HL-60/S4 treated with phorbol 12-myristate 13-acetate at 8.2 ng/mL for 4 days and 3 days (cell line): ENCODE data around the gene WDR81.
"Not testable (repeated sequence)": the region's sequence is repeated elsewhere in the genome, so short reads cannot be mapped to it uniquely, and the experiment has no call there.

Source experiments
- in situ Hi-C: fragments of 300-500 bp; cut with MboI; formaldehyde crosslinking; loops from 2 replicates; pipeline ENCODE4 v1.15.0; 2022; ENCODE audit warnings: low sequenced_read_pairs

Gene WDR81

DNA sequence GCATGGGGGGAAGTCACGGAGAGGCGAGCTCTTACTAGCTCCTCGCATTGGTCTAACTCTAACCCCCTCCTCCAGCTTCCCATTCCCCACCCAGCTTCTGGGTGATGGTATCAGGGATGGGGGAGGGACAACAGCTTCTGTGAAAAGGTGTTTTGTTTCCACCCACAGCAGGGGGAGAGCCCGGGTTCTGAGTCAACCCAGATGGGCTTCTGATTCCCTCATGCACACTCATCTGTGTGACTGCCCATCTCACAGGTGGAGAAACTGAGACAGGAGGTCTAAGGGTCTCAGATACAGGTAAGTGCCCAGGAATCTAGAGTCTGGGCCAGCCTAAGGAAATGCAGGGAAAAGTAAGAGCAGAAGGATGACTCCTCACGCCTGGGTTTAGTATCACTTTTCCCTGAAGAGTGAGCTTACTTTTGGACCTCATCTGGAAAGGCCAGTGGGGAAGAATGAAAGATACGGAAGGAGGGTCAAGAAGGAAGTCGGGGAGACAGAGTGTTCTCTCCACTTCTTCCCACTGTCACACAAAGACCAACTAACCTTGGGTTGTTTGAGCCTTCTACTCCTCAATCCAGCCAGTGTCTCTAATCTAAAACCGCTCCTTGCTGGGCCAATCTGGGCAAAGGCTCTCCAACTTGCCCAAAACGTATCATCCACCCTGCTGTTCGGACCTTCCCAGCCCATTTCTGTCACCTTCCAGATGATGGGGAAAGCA is 11.2 kb upstream of the WDR81 start:
- in situ Hi-C loops = no loop called here

DNA sequence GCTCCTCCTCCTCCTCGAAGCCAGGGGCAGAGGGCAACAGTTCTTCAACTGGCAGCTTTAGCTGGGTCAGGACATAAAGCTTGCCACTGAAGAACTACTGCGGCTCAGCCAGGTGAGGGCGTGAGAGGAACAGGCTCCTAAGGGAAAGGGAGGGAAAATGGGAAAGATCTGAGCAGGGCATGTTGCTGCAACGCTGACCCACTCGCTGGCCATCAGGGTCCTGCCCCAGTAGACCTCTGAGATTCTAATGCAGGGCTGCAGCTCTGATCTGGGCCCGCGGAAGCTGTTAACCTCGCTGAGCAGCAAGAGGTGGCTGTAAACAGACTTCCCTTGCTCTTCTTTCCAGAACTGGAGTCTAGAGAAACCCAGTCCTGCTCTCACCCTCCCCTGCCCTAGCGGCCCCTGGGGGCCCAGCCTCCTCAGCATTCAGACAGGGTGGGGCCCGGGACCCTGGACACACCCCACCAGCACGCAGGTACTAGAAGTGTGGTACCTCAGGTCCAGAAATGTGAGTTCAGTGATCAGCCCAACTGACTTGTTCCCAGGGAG is 10.6 kb upstream of the WDR81 start:
- in situ Hi-C loops = no loop called here

DNA sequence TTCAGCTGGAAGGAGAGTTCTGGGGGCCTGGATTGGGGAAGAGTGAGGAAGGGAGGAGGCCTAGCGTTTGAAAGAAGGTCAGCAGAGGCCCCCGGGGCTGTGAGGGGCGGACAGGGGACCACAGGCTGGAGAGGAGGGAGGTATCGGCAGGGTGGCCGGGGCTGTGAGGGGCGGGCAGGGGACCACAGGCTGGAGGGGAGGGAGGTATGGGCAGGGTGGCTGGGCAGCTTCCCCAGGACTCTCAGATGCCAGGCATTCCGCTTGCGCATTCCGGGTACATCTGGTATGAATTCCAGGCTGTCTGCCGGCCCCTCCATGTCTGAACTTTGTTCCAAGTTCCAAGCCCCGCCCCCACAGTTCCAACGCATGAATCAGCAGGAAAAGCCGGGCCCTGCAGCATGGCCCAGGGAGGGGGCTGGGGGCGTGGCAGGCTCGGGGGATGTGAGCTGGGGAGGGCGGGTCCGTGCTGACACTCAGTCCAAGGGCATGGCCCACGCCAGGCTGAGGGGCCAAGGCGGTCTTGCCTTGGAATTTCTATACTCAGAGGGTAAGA is 10.0 kb upstream of the WDR81 start:
- in situ Hi-C loops = no loop called here

GRCh38 chr17:1714980-1715802 is 9.3 kb upstream of the WDR81 start:
- in situ Hi-C loops = no loop called here

DNA sequence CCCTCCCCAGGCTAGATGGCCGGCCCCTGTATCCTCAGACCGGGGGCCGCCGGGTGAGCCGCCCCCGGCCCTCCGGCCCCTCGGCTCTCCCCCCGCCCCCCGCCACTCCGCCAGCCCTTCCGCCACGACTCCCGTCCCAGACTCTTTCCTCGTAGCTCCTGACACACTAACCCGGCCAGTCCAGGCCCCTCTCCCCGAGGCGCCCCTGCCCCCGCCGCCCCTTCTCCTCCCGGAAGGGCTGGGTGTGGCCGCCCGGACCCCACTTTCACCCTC is 8.8 kb upstream of the WDR81 start:
- in situ Hi-C loops = no loop called here

DNA sequence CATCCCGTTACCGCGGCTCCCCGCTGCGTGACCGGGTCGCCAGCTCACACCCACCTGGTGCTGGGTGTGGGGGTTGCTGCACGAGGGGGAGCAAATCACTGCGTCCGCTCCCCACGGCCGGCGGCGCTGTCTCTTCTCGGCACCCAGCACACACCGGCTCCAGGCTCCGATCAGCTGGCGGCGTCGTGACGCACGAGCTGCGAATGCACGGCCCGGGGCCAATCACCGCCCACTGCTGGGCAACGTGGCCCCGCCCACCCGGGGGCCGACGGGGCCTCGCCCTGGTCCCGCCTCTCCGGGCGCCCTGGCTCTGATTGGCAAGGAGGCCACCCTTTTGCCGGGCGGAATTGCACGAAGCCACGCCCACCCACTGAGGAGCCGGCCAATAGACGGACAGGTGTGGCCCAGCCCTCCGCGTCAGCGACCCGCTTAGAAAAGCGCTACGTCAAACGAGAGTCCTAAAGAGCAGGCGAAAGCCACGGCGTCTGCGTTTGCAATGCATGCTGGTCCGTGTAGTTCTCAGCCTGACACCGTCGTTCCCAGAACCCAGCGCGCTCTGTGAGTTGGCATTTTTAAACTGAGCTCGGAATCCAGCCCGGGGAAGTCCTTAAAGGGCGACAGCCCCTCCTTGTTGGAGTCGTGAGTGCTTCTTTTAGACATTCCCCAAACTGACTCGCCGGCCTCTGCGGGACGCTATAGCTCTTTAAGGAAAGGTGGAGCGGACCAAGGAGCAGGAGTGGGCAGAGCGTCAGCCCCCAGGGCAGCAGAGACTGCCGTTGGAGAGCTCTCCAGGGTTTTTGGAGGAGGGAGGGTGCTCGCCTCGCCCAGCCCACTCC is 8.2 kb upstream of the WDR81 start:
- in situ Hi-C loops = no loop called here

DNA sequence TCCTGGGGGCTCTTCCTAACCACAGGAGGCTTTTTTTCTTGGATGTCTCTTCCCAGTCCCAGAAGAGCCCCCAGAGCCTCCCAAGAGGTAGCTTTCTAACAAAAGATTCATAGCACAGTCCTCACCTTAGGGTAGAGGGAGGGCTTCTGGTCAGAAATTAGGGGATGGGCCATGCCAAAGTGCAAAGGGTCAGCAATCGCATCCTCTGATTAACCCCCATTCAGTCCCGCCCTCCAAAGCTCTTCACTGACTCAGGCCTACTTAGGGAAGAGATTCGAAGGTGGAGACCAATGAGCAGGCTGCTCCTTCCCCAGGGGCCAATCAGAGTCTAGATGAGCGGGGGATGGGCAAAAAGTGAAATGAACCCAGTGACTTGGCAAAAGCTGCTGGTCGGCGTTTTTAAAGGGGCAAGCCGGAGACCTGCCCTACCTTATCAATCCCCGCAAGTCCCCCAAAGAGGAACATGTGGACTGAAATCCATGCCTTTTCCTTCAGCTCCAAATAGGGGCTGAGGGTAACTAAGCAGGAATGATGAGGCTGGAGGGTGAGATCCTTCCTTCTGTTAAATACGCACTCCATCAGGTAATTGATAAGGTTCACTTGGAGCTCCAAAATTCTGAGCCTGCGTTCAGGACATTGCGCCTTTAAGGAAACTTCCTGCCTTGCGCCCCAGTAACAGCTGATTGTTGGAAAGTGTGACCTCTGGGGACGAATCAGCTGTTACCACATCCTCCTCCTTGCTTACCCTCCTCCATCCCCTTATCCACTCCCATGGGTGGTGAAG is 7.4 kb upstream of the WDR81 start:
- in situ Hi-C loops = no loop called here

GRCh38 chr17:1718362-1719165 is 5.9 kb upstream of the WDR81 start:
- in situ Hi-C loops = no loop called here

DNA sequence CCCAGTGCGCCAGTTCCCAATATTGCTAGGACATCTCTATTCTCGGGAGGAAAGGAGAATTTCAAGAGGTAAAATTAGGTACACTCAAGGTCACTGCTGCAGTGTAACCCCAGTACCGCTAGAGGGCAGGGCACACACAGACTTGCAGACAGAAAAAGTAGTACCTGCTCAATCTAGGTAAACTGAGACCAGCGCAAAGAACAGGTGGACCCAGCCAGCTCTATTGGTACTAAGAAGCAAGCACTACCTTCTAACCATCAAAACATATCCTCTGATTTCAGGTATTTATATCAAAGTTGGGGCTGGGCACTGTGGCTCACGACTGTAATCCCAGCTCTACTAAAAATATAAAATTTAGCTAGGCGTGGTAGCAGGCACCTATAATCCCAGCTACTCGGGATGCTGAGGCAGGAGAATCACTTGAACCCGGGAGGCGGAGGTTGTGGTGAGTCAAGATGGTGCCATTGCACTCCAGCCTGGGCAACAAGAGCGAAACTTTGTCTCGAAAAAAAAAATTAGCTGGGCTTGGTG is 3.6 kb upstream of the WDR81 start:
- in situ Hi-C loops = no loop called here

GRCh38 chr17:1722022-1722421 is 2.5 kb upstream of the WDR81 start:
- in situ Hi-C loops = not testable (repeated sequence)

DNA sequence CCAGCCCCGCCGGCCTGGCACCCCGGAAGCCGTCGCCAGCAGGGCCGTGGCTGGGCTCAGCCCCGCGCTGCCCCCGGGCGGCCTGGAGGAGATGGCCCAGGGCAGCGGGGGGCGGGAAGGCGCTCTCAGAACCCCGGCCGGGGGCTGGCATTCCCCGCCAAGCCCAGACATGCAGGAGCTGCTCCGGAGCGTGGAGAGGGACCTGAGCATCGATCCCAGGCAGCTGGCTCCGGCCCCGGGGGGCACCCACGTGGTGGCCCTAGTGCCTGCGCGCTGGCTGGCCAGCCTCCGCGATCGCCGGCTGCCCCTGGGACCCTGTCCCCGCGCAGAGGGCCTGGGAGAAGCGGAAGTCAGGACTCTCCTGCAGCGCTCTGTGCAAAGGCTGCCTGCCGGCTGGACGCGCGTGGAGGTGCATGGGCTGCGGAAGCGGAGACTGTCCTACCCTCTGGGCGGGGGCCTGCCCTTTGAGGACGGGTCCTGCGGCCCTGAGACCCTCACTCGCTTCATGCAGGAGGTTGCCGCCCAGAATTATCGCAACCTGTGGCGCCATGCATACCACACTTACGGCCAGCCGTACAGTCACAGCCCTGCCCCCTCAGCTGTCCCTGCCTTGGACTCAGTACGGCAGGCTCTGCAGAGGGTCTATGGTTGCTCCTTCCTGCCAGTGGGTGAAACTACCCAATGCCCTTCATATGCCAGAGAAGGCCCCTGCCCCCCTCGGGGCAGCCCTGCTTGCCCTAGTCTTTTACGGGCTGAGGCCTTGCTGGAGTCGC is 551 bp downstream of the WDR81 start:
- in situ Hi-C loops = no loop called here

DNA sequence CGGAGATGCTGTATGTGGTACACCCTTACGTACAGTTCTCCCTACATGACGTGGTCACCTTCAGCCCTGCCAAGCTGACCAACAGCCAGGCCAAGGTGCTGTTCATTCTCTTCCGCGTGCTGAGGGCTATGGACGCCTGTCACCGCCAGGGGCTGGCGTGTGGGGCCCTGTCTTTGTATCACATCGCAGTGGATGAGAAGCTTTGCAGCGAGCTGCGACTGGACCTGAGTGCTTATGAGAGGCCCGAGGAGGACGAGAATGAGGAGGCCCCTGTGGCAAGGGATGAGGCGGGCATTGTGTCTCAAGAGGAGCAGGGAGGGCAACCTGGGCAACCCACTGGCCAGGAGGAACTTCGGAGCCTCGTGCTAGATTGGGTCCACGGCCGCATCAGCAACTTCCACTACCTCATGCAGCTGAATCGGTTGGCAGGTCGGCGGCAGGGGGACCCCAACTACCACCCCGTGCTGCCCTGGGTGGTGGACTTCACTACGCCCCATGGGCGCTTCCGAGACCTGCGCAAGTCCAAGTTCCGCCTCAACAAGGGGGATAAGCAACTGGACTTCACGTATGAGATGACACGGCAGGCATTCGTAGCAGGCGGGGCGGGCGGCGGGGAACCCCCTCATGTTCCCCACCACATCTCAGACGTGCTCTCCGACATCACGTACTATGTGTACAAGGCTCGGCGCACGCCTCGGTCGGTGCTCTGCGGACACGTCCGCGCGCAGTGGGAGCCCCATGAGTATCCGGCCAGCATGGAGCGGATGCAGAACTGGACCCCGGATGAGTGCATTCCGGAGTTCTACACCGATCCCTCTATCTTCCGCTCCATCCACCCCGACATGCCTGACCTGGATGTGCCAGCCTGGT is 1.4 kb downstream of the WDR81 start:
- in situ Hi-C loops = no loop called here

DNA sequence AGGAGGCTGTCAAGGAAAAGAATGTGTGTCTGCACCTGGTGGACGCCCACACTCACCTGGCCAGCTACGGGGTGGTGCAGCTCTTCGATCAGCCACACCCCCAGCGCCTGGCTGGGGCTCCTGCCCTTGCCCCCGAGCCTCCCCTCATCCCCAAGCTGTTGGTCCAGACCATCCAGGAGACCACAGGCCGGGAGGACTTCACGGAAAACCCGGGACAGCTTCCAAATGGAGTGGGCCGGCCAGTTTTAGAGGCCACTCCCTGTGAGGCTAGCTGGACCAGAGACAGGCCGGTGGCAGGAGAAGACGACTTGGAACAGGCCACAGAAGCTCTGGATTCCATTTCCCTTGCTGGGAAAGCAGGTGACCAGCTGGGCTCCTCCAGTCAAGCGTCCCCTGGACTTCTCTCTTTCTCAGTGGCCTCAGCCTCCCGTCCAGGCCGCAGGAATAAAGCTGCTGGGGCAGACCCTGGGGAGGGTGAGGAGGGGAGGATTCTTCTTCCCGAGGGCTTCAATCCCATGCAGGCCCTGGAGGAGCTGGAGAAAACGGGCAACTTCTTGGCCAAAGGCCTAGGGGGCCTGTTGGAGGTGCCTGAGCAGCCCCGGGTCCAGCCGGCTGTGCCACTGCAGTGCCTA is 2.2 kb downstream of the WDR81 start:
- in situ Hi-C loops = no loop called here

DNA sequence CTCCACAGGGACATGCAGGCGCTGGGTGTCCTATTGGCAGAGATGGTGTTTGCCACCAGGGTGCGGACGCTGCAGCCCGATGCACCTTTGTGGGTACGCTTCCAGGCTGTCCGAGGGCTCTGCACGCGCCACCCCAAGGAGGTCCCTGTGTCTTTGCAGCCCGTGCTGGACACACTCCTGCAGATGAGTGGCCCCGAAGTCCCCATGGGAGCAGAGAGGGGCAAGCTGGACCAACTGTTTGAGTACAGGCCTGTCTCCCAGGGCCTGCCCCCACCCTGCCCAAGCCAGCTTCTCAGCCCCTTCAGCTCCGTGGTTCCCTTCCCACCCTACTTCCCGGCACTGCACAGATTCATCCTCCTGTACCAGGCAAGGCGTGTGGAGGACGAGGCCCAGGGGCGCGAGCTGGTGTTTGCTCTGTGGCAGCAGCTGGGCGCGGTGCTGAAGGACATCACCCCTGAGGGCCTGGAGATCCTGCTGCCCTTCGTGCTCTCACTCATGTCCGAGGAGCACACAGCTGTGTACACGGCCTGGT is 2.8 kb downstream of the WDR81 start:
- in situ Hi-C loops = no loop called here

DNA sequence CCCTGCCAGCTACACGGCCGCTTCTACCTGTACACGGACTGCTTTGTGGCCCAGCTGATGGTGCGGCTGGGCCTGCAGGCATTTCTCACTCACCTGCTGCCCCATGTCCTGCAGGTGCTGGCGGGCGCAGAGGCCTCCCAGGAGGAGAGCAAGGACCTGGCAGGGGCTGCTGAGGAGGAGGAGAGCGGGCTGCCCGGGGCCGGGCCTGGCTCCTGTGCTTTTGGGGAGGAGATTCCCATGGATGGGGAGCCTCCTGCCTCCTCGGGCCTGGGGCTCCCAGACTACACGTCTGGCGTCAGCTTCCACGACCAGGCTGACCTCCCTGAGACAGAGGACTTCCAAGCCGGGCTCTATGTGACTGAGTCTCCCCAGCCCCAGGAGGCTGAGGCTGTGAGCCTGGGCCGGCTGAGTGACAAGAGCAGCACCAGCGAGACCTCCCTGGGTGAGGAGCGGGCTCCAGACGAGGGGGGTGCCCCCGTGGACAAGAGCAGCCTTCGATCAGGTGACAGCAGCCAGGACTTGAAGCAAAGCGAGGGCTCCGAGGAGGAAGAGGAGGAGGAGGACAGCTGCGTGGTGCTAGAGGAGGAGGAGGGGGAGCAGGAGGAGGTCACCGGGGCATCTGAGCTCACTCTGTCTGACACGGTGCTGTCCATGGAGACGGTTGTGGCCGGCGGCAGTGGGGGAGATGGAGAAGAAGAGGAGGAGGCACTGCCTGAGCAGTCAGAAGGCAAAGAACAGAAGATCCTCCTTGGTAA is 3.5 kb downstream of the WDR81 start:
- in situ Hi-C loops = no loop called here

GRCh38 chr17:1729966-1730325 is 5.4 kb downstream of the WDR81 start:
- in situ Hi-C loops = no loop called here
